HCT116 (cell line): ENCODE results near the gene RAMP2. TPM values are rescaled to one million over a fixed set of nuclear protein-coding genes. Genes with fewer than 3 reads are reported as not detected.
A peak's percentile ranks its signal among the peaks of the same experiment; 100 is the strongest.

Experiments used
- ATAC-seq: fragments of 200-7000 bp; cut with Tn5 transposase; 2 replicates; pipeline ENCODE4 v1.9.1; 2020; ENCODE audit warnings: mild to moderate bottlenecking, moderate library complexity
- BruUV-seq: library from RNA; stranded (reverse); fragments of 400-500 nt; replicated peaks from 2 replicates; lab custom pipeline; 2021; lab: Mats Ljungman, UMichigan
- CTCF ChIA-PET: fragments of 300-600 bp; sonication (Branson Sonifier 250); formaldehyde crosslinking; loops from one replicate; lab custom pipeline; 2021; ENCODE audit warnings: antibody characterized with exemption; lab: Charles Lee
- POLR2A ChIA-PET: fragments of 300-600, 350-600 bp; sonication (Branson Sonifier 250); formaldehyde crosslinking; loops from one replicate; lab custom pipeline; 2021; ENCODE audit warnings: antibody characterized with exemption; lab: Charles Lee
- RAD21 ChIA-PET, 2 experiments: fragments of 300-600 bp; sonication (Branson Sonifier 250); formaldehyde crosslinking; loops; one replicate each; lab custom pipeline; 2023; ENCODE audit warnings: low total read pairs in 2 of 2; ENCODE audit not compliant: uncharacterized antibody in 2 of 2, unreplicated experiment in 2 of 2, low non-redundant PET in 1 of 2; lab: Charles Lee
- DNase-seq: peaks from one replicate; pipeline ENCODE4 v3.0.0-alpha.2; 2010; ENCODE audit warnings: low read depth, low spot score
- H2AFZ ChIP-seq: fragments of 200-600 bp; shearing (Covaris generic), sonication (generic); 2 replicates; pipeline ENCODE4 v1.6.1; 2017; ENCODE audit warnings: low read depth, mixed run types, mixed read lengths, antibody characterized with exemption, low read length; ENCODE audit not compliant: poor library complexity, severe bottlenecking
- H3K27ac ChIP-seq: 2 replicates; pipeline ENCODE4 v1.5.1; 2012; ENCODE audit warnings: low read depth, low read length
- H3K27me3 ChIP-seq: fragments of 200-600 bp; sonication (generic); 2 replicates; pipeline ENCODE4 v1.6.1; 2016; ENCODE audit warnings: mixed run types, low read length, mixed read lengths; ENCODE audit not compliant: insufficient read depth
- H3K36me3 ChIP-seq, 2 experiments: fragments of 200-500 bp in 1 of 2; fragments of 200-600 bp in 1 of 2; sonication (Bioruptor generic) in 1 of 2; sonication (generic) in 1 of 2; 2 replicates each; pipeline versions ENCODE4 v1.5.1 to v1.6.1; 2014 to 2016; ENCODE audit warnings: low read length in 2 of 2, inconsistent platforms in 1 of 2, mixed read lengths in 1 of 2, mixed run types in 1 of 2; ENCODE audit not compliant: insufficient read depth in 2 of 2, control insufficient read depth in 1 of 2
- H3K4me1 ChIP-seq, 2 experiments: fragments of 200-600 bp in 1 of 2; sonication (generic) in 1 of 2; 2 replicates each; pipeline versions ENCODE4 v1.5.1 to v1.6.1; 2012 to 2017; ENCODE audit warnings: low read length in 2 of 2, inconsistent platforms in 1 of 2, mild to moderate bottlenecking in 1 of 2, mixed read lengths in 1 of 2, mixed run types in 1 of 2, moderate library complexity in 1 of 2; ENCODE audit not compliant: insufficient read depth in 2 of 2, control insufficient read depth in 1 of 2
- H3K4me2 ChIP-seq: fragments of 200-600 bp; sonication (generic); 2 replicates; pipeline ENCODE4 v1.6.1; 2017; ENCODE audit warnings: mixed run types, low read length, mixed read lengths
- H3K4me3 ChIP-seq, 2 experiments: fragments of 200-600 bp in 1 of 2; sonication (generic) in 1 of 2; replicated peaks in 1 of 2; 2 replicates each; pipeline ENCODE4 v1.5.1; 2011 to 2016; ENCODE audit warnings: low read length in 2 of 2, control low read depth in 1 of 2, low read depth in 1 of 2, mild to moderate bottlenecking in 1 of 2, mixed read lengths in 1 of 2, mixed run types in 1 of 2
- H3K79me2 ChIP-seq: fragments of 200-600 bp; sonication (generic); 2 replicates; pipeline ENCODE4 v1.6.1; 2017; ENCODE audit warnings: mild to moderate bottlenecking, mixed run types, low read length, moderate library complexity, mixed read lengths; ENCODE audit not compliant: insufficient read depth
- H3K9ac ChIP-seq: fragments of 200-600 bp; sonication (generic); 2 replicates; pipeline ENCODE4 v1.6.1; 2016; ENCODE audit warnings: low read length, mixed read lengths
- H3K9me2 ChIP-seq: fragments of 200-600 bp; sonication (generic), shearing (Covaris generic); 2 replicates; pipeline ENCODE4 v1.6.1; 2017; ENCODE audit warnings: mixed run types, mild to moderate bottlenecking, moderate library complexity; ENCODE audit not compliant: insufficient read depth
- H3K9me3 ChIP-seq, 2 experiments: fragments of 200-500 bp in 1 of 2; fragments of 200-600 bp in 1 of 2; sonication (Bioruptor generic) in 1 of 2; sonication (generic) in 1 of 2; 2 replicates each; pipeline ENCODE4 v1.6.1; 2014 to 2017; ENCODE audit warnings: low read length in 2 of 2, mixed read lengths in 2 of 2, inconsistent platforms in 1 of 2, low read depth in 1 of 2, mild to moderate bottlenecking in 1 of 2, mixed run types in 1 of 2, moderate library complexity in 1 of 2; ENCODE audit not compliant: control insufficient read depth in 1 of 2, insufficient read depth in 1 of 2
- H4K20me1 ChIP-seq: fragments of 200-600 bp; sonication (generic), shearing (Covaris generic); 2 replicates; pipeline ENCODE4 v1.6.1; 2017; ENCODE audit warnings: mixed run types, mild to moderate bottlenecking, moderate library complexity; ENCODE audit not compliant: insufficient read depth
- POLR2A ChIP-seq: IDR thresholded peaks from 2 replicates; pipeline ENCODE4 v1.7.0; 2011; ENCODE audit warnings: borderline replicate concordance; ENCODE audit not compliant: insufficient read depth, insufficient read length; ENCODE audit errors: extremely low read depth
- POLR2AphosphoS5 ChIP-seq: IDR thresholded peaks from 2 replicates; pipeline ENCODE4 v1.6.1; 2011; ENCODE audit warnings: mild to moderate bottlenecking, low read depth, low read length, moderate library complexity
- YY1 ChIP-seq: IDR thresholded peaks from 2 replicates; pipeline ENCODE4 v1.6.1; 2011; ENCODE audit warnings: low read length, low read depth, moderate library complexity, mild to moderate bottlenecking; ENCODE audit not compliant: insufficient replicate concordance; ENCODE audit errors: extremely low read depth
- ZBTB33 ChIP-seq: IDR thresholded peaks from 2 replicates; pipeline ENCODE4 v1.6.1; 2011; ENCODE audit warnings: mild to moderate bottlenecking, low read length, moderate library complexity; ENCODE audit not compliant: insufficient replicate concordance; ENCODE audit errors: extremely low read depth
- intact Hi-C: fragments of 100-400 bp; cut with micrococcal nuclease; formaldehyde crosslinking; loops from 2 replicates; pipeline ENCODE4 v1.10.0; 2022
- total RNA-seq: library from RNA; stranded (reverse); gene quantifications from one replicate; pipeline ENCODE4 v1.2.1, GENCODE V29; 2021; ENCODE audit not compliant: unreplicated experiment

The RAMP2 gene
- total RNA-seq, 1 experiment from 2014 or later: not detected

GRCh38 chr17:42779936-42780850 lies 19.2 kb downstream of the RAMP2 start, which contains the start of gene WNK4:
Gene WNK4 (plus strand): TSS chr17:42780610. CDS start chr17:42780699, 89 bp downstream.
- Histone ChIP-seq H4K20me1 (no peaks in the 10 kb centered on the region), H3K9ac (no peak within 1 kb of the TSS), H3K27me3 (no peaks in the 10 kb centered on the region), H3K9me3 (no peaks in the 10 kb centered on the region), H3K36me3 (peaks cover 10 to 22% of the 10 kb centered on the region in 2 experiments), H3K9me2 (no peaks in the 10 kb centered on the region), H3K4me2 (no peak within 1 kb of the TSS), H3K4me1 (peaks cover 3 to 20% of the 10 kb centered on the region in 2 experiments; a peak in 3 of 4 replicates), H3K27ac (no peak within 1 kb of the TSS), H2AFZ (no peak within 1 kb of the TSS), H3K4me3 (no peak within 1 kb of the TSS), H3K79me2 (peaks cover under 1% of the 10 kb centered on the region; the same call in 1 of the 2 replicates)
- 0 out of 2 replicates have a peak, but pooled peaks have one; percentile 35 for ATAC-seq
- RAD21 ChIA-PET: no interaction called here
- POLR2A ChIA-PET: no interaction called here
- no peak for DNase-seq
- intact Hi-C loops: no loop called here
- BruUV-seq: no TSS peak
- TF ChIP-seq POLR2A: no peak
- no peak for TF ChIP-seq ZBTB33
- TF ChIP-seq YY1: no peak
- no peak for TF ChIP-seq POLR2AphosphoS5
- CTCF ChIA-PET: no interaction called here
